GM12891 (cell line): ENCODE results near the gene RTP5.

Experiments used
- DNase-seq: peaks from one replicate; pipeline ENCODE4 v3.0.0; 2011; ENCODE audit warnings: low spot score; ENCODE audit not compliant: insufficient read length
- FAIRE-seq: peaks from 2 replicates; lab custom pipeline; 2011; peaks lifted over from hg19 to GRCh38; lab: Jason Lieb, UNC
- PAX5 ChIP-seq: IDR thresholded peaks from 2 replicates; pipeline ENCODE4 v1.6.1; 2011; ENCODE audit warnings: low read length, moderate library complexity, mild to moderate bottlenecking; ENCODE audit not compliant: insufficient read depth, severe bottlenecking
- POLR2A ChIP-seq: IDR thresholded peaks from 2 replicates; pipeline ENCODE4 v1.6.1; 2011; ENCODE audit warnings: low read depth, low read length, control low read depth
- POLR2AphosphoS5 ChIP-seq: IDR thresholded peaks from 2 replicates; pipeline ENCODE4 v1.6.1; 2011; ENCODE audit warnings: low read depth, low read length, control low read depth
- POU2F2 ChIP-seq: IDR thresholded peaks from 2 replicates; pipeline ENCODE4 v1.6.1; 2011; ENCODE audit warnings: low read depth, mild to moderate bottlenecking, control low read depth, low read length, moderate library complexity
- SPI1 ChIP-seq: IDR thresholded peaks from 2 replicates; pipeline ENCODE4 v1.6.1; 2011; ENCODE audit warnings: low read depth, low read length, control low read depth
- TAF1 ChIP-seq: IDR thresholded peaks from 2 replicates; pipeline ENCODE4 v1.6.1; 2011; ENCODE audit warnings: low read depth, low read length, control low read depth

Gene RTP5

DNA sequence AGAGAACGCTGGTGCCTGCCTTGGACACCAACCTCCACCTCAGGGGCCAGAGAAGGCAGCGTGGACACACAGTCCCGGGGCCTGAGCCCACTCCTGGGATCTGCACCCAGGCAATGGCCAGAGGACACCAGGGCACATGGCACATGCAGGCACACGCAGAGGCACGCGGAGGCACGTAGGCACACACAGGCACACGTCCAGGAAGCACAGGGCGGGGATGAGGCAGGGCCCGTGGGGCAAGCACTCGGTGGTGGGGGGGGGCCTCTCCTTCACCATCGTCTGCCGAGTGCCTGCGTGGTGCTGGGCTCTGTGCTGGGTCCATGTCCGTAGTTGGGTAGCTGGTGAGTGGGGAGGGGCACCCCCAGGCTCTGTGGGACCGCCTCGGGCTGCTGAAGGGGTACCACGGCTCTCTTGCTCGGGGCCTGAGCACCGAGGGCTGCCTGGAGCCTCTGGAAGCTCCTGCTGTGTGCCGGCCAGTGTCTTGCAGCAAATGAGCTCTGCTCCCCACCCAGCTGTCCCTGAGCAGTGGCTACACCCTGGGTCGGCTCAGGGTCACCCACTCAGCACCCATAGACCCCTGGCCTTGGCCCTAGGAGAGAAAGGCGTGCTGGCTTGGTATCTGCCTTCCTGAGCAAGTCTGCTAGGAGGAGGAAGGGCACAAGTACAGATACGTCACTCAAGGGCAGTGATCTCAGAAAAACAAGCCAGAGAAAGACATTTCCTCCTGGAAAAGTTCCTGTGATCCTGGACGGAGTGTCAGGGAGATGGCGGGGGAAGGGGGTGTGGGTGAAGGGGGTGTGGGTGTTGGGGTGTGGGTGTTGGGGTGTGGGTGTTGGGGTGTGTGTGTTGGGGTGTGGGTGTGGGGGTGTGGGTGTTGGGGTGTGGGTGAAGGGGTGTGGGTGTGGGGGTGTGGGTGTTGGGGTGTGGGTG, 26.4 kb downstream of the RTP5 start:
- no peak for DNase-seq
- FAIRE-seq, result peak; percentile 93
- TF ChIP-seq PAX5 (no peak), SPI1 (no peak), POU2F2 (no peak), TAF1 (no peak), POLR2AphosphoS5 (no peak), POLR2A (no peak)

DNA sequence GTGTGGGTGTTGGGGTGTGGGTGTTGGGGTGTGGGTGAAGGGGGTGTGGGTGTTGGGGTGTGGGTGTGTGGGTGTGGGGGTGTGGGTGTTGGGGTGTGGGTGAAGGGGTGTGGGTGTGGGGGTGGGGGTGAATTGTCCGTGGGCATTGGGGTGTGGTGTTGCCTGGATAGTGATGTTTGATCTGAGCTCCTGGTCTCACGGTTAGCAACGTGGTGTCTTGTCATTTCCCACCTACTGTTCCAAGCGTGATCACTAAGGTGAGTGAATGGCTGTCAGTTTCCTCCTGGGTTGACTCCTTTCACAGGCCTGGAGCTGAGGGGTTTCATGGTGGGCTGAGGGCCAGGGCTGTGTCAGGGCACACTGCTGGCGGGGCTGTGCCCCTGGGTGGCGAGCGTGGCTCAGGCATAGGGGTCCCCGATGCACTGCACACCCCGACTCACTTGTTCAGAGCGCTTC, 27.2 kb downstream of the RTP5 start:
- TF ChIP-seq POLR2A (no peak), PAX5 (no peak), TAF1 (no peak), POLR2AphosphoS5 (no peak), POU2F2 (no peak), SPI1 (no peak)
- FAIRE-seq, result no peak
- DNase-seq, result no peak

- no peak for TF ChIP-seq POU2F2
- no peak for TF ChIP-seq POLR2AphosphoS5
- no peak for TF ChIP-seq SPI1
- FAIRE-seq (no peak), DNase-seq (no peak)
Measured at GRCh38 chr2:241897231-241897916, 27.8 kb downstream of the RTP5 start.

DNA sequence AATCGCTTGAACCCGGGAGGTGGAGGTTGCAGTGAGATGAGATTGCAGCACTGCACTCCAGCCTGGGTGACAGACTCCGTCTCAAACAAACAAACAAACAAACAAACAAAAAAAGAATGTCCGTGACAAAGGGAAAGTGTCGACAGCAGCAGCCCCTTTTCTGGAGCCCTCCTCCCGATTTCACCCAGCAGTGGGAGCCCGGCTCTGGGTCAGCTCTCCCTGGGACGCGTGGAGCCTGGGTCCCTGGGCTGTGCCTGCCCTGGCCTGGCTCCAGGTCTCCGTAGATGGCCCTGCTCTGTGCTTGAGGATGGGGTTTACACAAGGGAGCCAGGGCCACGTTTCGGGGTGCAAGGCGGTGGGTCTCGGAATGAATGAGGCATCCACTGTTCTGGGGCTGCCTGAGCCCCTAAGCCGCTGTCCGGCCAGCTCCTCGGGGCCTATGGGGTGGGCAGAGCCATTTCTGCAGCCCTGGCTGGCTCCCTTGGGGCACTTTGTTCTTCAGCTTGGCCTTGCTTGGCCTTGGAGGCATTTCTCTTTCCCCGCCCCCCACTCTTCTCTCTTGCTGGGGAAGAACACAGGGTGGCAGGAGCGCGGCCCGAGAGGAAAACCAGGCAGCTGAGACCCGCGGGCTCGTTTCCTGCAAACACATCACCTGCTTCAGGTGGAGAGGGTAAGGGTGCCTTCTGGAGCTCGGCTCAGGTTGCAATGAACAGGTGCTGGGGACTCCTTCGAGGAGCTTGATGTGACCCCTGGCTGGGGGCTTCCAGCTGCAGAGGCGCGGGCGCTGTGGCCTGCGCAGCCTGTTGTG, 29.1 kb downstream of the RTP5 start:
- no peak for TF ChIP-seq TAF1
- no peak for TF ChIP-seq POLR2AphosphoS5
- no peak for TF ChIP-seq POU2F2
- TF ChIP-seq PAX5, result no peak
- TF ChIP-seq SPI1, result no peak
- TF ChIP-seq POLR2A, result no peak
- no peak for FAIRE-seq
- no peak for DNase-seq

- DNase-seq, result no peak
- TF ChIP-seq POU2F2, result no peak
- no peak for TF ChIP-seq POLR2A
- TF ChIP-seq TAF1, result no peak
- no peak for TF ChIP-seq POLR2AphosphoS5
- TF ChIP-seq SPI1, result no peak
- no peak for TF ChIP-seq PAX5
- no peak for FAIRE-seq
Measured at GRCh38 chr2:241900251-241901017, 30.9 kb downstream of the RTP5 start.

DNA sequence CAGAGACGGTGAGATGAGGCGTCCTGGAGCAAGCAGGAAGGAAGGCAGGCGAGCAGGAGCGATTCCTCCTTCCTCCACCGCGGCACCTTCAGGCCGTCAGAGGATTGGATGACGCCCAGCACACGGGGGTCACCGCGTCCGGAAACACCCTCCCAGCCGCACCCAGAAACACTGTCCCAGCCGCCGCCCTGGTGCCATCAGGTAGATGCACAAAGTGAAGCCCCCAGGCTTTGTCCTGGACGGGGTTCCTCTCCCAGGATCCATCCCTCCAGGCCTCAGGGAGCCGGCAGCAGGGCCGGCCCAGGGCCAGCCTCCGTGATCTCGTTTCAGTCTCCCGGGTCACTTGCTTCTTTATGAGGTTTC, 31.5 kb downstream of the RTP5 start:
- FAIRE-seq, result no peak
- no peak for DNase-seq
- TF ChIP-seq POLR2A (no peak), TAF1 (no peak), PAX5 (no peak), POU2F2 (no peak), POLR2AphosphoS5 (no peak), SPI1 (no peak)

DNA sequence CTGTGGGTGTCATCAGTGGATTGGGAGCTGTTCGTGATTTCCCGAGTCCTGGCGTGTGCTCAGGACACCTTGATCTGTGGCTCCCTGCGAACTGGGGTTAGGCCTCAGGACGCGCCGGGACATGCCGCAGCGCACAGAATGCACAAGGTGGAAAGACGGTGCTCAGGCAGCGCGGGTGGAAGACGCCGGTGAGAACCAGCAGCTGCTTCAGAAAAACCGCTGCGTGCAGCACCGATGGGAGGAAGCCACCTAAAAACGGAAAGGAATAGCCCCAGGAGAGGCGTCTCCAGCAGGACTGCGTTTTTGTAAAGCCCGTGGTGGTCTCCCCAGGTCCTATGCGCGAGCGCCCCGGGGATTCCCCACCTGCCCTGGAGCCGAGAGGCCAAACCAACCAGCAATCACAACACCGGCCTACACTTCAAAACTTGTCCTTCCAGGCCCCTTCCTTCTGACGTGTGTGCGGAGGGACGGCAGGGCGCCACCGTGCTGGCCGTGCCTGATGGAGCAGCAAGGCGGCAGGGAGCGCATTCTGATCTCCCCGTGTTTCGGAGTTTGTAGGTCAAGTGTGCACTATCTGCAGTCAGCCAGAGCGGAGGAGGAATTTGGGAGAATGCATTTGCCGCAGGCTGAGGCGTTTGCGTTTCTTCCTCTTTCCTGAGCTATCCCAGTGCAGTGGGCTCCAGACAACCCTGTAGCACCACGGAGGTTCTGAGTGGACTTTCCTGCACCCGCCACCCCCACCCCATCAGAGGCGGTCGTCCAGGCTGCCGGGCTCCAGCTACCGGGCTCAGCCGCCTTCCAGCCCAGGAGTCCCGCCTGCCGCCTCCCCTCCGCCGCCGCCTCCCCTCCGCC, 32.2 kb downstream of the RTP5 start:
- FAIRE-seq, result no peak
- DNase-seq, result no peak
- TF ChIP-seq POLR2AphosphoS5, result no peak
- no peak for TF ChIP-seq PAX5
